Measurements from ENCODE around the gene ZFYVE9.

DNA sequence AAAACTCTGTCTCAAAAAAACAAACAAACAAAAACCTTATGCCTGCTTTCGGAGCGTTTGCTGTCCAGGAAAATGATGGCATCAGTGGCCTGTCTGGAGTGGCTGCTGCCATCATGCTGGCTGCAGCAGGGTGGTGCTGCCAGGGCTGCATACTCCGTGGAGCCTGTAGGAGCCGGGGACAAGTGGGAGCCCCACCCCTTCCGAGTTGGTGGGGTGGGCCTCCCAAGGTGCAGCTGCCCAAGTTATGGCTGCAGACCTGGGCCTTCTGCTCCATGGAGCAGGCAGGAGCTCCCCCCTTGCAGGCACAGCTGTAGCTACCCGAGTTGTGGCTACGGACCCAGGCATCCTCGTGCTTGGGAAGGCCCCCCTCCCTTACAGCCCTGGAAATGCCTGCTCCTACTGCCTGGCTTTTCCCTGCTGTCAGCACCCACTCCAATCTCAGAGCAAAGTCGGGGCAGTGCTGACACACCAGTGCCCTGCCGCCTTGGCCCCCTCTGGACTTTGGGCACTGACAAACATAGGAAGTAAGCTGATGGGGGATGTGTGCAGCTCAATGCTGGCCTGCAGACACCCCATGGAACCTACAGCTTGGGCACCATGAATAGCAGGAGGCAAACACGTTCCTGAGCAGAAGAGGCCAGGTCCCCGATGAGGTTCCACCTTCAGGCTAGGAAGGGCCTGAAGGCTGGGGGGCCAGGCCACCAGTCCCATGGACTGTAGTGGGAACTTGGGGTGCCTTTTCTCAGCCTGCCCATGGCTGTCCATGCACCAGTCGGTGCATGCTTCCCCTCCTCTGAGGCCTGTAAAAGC is 163.7 kb downstream of the ZFYVE9 start:
- TF ChIP-seq POLR2A (IDR thresholded peaks at IDR 0.05; ENCODE audit: low read length) (no peak), GATA1 (IDR thresholded peaks at IDR 0.05; ENCODE audit: low read depth, low read length) (no peak)

Measured in erythroblast (primary cell).